ENCODE results near the gene PRKAR1B. TPM values are rescaled to one million over a fixed set of nuclear protein-coding genes. Genes with fewer than 3 reads are reported as not detected.

Gene PRKAR1B
- total RNA-seq, 2 donors from 2014 or later: 15.1 to 15.9 TPM

GRCh38 chr7:584820-585219 is 142.3 kb downstream of the PRKAR1B start:
- Histone ChIP-seq H3K9me3 (no peaks in the 10 kb centered on the region), H3K36me3 (no peaks in the 10 kb centered on the region), H3K27ac (no peak overlapping the region), H3K27me3 (no peaks in the 10 kb centered on the region), H3K4me3 (no peak overlapping the region), H3K4me1 (peaks cover 0 to 5% of the 10 kb centered on the region in 2 donors)
- no peak for DNase-seq (ENCODE audit: low spot score)
- TF ChIP-seq CTCF (IDR thresholded peaks at IDR 0.05): no peak

DNA sequence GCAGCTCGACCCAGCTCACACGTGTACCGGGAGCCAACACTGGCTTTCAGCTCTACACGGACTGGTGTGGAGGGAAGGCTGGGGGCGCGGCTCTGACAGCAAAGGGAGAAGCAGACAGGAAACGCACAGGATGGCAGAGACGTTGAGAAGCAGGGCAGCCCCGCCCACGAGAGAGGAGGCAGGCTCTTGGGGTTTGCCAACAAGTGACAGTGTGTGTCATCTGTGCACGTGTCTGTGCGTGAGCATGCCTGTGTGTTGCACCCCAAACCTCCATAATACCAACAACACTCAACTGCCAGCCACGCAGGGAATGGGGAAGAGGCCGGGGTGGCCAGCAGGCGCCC is 143.0 kb downstream of the PRKAR1B start:
- no peaks in the 10 kb centered on the region for H3K9me3 ChIP-seq
- no peak overlapping the region for H3K4me3 ChIP-seq
- H3K4me1 ChIP-seq: peaks cover 0 to 5% of the 10 kb centered on the region in 2 donors
- no peaks in the 10 kb centered on the region for H3K27me3 ChIP-seq
- no peak for DNase-seq (ENCODE audit: low spot score)
- H3K27ac ChIP-seq: no peak overlapping the region
- H3K36me3 ChIP-seq: no peaks in the 10 kb centered on the region
- TF ChIP-seq CTCF (IDR thresholded peaks at IDR 0.05): no peak

GRCh38 chr7:583410-584121 is 143.5 kb downstream of the PRKAR1B start:
- Histone ChIP-seq H3K36me3 (no peaks in the 10 kb centered on the region), H3K4me1 (peaks cover 0 to 5% of the 10 kb centered on the region in 2 donors), H3K27me3 (no peaks in the 10 kb centered on the region), H3K4me3 (no peak overlapping the region), H3K9me3 (no peaks in the 10 kb centered on the region), H3K27ac (no peak overlapping the region)
- TF ChIP-seq CTCF (IDR thresholded peaks at IDR 0.05): no peak
- DNase-seq (ENCODE audit: low spot score): no peak

- DNase-seq (ENCODE audit: low spot score): no peak
- H3K4me3 ChIP-seq: no peak overlapping the region
- H3K27ac ChIP-seq: no peak overlapping the region
- TF ChIP-seq CTCF (IDR thresholded peaks at IDR 0.05): no peak
- H3K36me3 ChIP-seq: no peaks in the 10 kb centered on the region
- H3K9me3 ChIP-seq: no peaks in the 10 kb centered on the region
- H3K27me3 ChIP-seq: no peaks in the 10 kb centered on the region
- peaks cover 0 to 5% of the 10 kb centered on the region in 2 donors for H3K4me1 ChIP-seq
Measured at GRCh38 chr7:582931-583330, 144.2 kb downstream of the PRKAR1B start.

GRCh38 chr7:582081-582835 is 144.8 kb downstream of the PRKAR1B start:
- Histone ChIP-seq H3K36me3 (no peaks in the 10 kb centered on the region), H3K27me3 (no peaks in the 10 kb centered on the region), H3K4me1 (peaks cover 0 to 2% of the 10 kb centered on the region in 2 donors), H3K27ac (no peak overlapping the region), H3K4me3 (no peak overlapping the region), H3K9me3 (no peaks in the 10 kb centered on the region)
- no peak for TF ChIP-seq CTCF (IDR thresholded peaks at IDR 0.05)
- no peak for DNase-seq (ENCODE audit: low spot score)
